SJSA1 (cell line): ENCODE data around the gene DUSP16. TPM values are rescaled to one million over a fixed set of nuclear protein-coding genes. Genes with fewer than 3 reads are reported as not detected.

Source experiments
- DNase-seq, 2 experiments: peaks; one replicate each; pipeline ENCODE4 v3.0.0-alpha.2; 2015 to 2020; ENCODE audit warnings: low spot score in 2 of 2, low read depth in 1 of 2
- H3K27ac ChIP-seq: fragments of 250-450 bp; sonication (Bioruptor Pico); 2 replicates; pipeline ENCODE4 v1.5.1; 2020; ENCODE audit warnings: mild to moderate bottlenecking, moderate library complexity
- H3K27me3 ChIP-seq: fragments of 250-450 bp; sonication (Bioruptor Pico); replicated peaks from 2 replicates; pipeline ENCODE4 v1.5.1; 2020; ENCODE audit warnings: mild to moderate bottlenecking, moderate library complexity
- H3K36me3 ChIP-seq: fragments of 250-450 bp; sonication (Bioruptor Pico); 2 replicates; pipeline ENCODE4 v1.5.1; 2020; ENCODE audit warnings: mild to moderate bottlenecking
- H3K4me1 ChIP-seq: fragments of 250-450 bp; sonication (Bioruptor Pico); replicated peaks from 2 replicates; pipeline ENCODE4 v1.6.1; 2021; ENCODE audit warnings: mild to moderate bottlenecking
- H3K4me3 ChIP-seq: fragments of 250-450 bp; sonication (Bioruptor Pico); 2 replicates; pipeline ENCODE4 v1.5.1; 2020; ENCODE audit warnings: mild to moderate bottlenecking
- H3K9me3 ChIP-seq: fragments of 250-450 bp; sonication (Bioruptor Pico); replicated peaks from 2 replicates; pipeline ENCODE4 v1.5.1; 2020; ENCODE audit warnings: mild to moderate bottlenecking
- total RNA-seq: library from RNA; depleted of rRNA; stranded (reverse); fragments of >200 nt; shearing (Covaris generic); gene quantifications from 2 replicates; pipeline ENCODE4 v1.2.3, GENCODE V29; 2014

Gene DUSP16
- total RNA-seq, 1 experiment from 2014 or later = 12.3 TPM

DNA sequence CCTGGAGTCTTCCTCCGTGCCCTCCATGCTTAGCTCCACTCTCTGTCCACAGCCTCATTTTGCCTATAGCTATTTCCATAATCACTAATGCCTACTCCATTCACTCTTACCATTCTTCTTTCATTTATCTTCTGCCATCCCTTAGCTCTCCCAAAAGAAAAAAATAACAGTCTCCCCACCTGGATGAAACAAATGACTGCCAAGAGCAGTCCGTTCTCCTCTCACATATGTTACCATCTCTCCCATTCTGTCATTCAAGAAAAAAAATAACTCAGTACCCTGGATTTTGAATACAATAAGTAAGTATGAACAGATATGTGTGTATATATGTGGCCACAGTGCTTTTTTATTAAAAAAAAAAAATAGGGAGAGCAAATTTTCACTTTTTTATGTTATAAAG is 13.2 kb downstream of the DUSP16 start:
- no peak for DNase-seq
- H3K4me1 ChIP-seq = no peaks in the 10 kb centered on the region
- no peak overlapping the region for H3K4me3 ChIP-seq
- no peaks in the 10 kb centered on the region for H3K9me3 ChIP-seq
- H3K36me3 ChIP-seq = no peaks in the 10 kb centered on the region
- H3K27me3 ChIP-seq = no peaks in the 10 kb centered on the region
- H3K27ac ChIP-seq = no peak overlapping the region

GRCh38 chr12:12548713-12549112 is 13.9 kb downstream of the DUSP16 start:
- Histone ChIP-seq H3K27me3 (no peaks in the 10 kb centered on the region), H3K9me3 (no peaks in the 10 kb centered on the region), H3K4me1 (no peaks in the 10 kb centered on the region), H3K27ac (no peak overlapping the region), H3K4me3 (no peak overlapping the region), H3K36me3 (0 out of 2 replicates have a peak, but pooled peaks cover 4% of the 10 kb centered on the region)
- DNase-seq = no peak

DNA sequence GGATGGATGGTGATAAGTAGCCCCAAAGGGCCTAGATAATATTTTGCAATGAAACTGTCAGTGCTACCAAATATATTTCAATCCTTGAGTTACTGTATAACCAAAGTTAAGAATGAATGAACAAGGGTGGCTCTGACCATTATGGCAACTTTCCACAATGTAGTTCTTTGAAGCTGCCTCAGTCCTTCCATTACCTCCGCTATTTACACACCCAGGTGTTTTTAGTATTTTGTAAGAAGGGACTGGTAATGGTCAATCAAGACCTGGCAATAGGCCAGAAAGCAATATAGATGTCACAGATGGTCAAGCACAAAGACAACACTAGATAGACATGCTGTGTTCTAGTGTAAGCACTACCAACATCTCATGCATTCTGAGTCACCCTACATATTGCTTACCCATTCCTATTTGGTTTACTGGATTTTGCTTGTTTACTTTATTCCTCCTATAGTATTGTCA is 16.3 kb downstream of the DUSP16 start:
- H3K27me3 ChIP-seq = no peaks in the 10 kb centered on the region
- H3K27ac ChIP-seq = no peak overlapping the region
- DNase-seq = no peak
- no peaks in the 10 kb centered on the region for H3K9me3 ChIP-seq
- H3K4me1 ChIP-seq = no peaks in the 10 kb centered on the region
- H3K36me3 ChIP-seq = 0 out of 2 replicates have a peak, but pooled peaks cover 4% of the 10 kb centered on the region
- H3K4me3 ChIP-seq = no peak overlapping the region

DNA sequence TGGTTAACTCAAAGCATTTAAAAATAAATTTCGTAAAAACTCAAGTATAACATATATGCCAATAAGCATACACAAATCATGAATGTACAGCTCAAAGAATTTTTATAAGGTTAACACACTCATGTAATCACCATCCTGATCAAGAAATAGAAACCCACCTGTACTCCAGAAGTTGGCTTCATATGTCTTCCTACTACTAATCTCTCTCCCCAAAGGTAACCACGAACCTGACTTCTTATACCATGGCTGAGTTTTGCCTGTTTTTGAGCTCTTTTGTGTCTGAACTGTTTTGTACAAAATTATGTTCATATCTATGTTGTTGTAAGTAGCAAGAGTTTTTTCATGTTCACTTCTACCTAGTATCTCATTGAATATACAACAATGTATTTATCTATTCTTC is 18.7 kb downstream of the DUSP16 start:
- H3K36me3 ChIP-seq = 0 out of 2 replicates have a peak, but pooled peaks cover 7% of the 10 kb centered on the region
- peaks cover 3% of the 10 kb centered on the region; the same call in 1 of the 2 replicates for H3K4me1 ChIP-seq
- DNase-seq = no peak
- no peak overlapping the region; the same call in 1 of the 2 replicates for H3K27ac ChIP-seq
- no peak overlapping the region for H3K4me3 ChIP-seq
- no peaks in the 10 kb centered on the region for H3K27me3 ChIP-seq
- no peaks in the 10 kb centered on the region for H3K9me3 ChIP-seq

DNA sequence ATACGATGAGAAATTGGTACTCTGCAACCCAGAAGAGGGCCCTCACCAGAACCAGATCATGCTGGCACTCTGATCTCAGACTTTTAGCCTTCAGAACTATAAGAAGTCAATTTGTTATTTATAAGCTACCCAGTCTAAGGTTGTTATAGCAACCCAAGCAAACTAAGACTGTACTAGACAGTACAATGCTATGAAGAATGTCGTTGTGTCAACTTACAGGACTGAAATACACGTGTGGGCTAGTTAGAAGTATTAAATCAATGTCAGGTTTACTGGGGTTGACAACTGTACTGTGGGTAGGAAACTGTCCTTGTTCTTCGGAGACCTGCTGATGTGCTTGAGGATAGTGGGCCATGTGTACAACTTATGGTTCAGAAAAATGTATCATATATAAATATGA is 19.7 kb downstream of the DUSP16 start:
- H3K27ac ChIP-seq = no peak overlapping the region
- 0 out of 2 replicates have a peak, but pooled peaks cover 7% of the 10 kb centered on the region for H3K36me3 ChIP-seq
- no peaks in the 10 kb centered on the region for H3K9me3 ChIP-seq
- DNase-seq = no peak
- H3K4me3 ChIP-seq = no peak overlapping the region
- peaks cover 3% of the 10 kb centered on the region; the same call in 1 of the 2 replicates for H3K4me1 ChIP-seq
- no peaks in the 10 kb centered on the region for H3K27me3 ChIP-seq

- no peak for DNase-seq
- no peaks in the 10 kb centered on the region for H3K27me3 ChIP-seq
Observed at GRCh38 chr12:12542286-12542685, 20.4 kb downstream of the DUSP16 start.

GRCh38 chr12:12541782-12542181 is 20.9 kb downstream of the DUSP16 start:
- Histone ChIP-seq H3K27ac (no peak overlapping the region), H3K27me3 (no peaks in the 10 kb centered on the region), H3K36me3 (0 out of 2 replicates have a peak, but pooled peaks cover 7% of the 10 kb centered on the region)

More at GRCh38 chr12:12542286-12542685, 20.4 kb downstream of the DUSP16 start:
- Histone ChIP-seq H3K27ac (no peak overlapping the region), H3K4me1 (peaks cover 3% of the 10 kb centered on the region; the same call in 1 of the 2 replicates), H3K4me3 (no peak overlapping the region), H3K36me3 (0 out of 2 replicates have a peak, but pooled peaks cover 7% of the 10 kb centered on the region), H3K9me3 (no peaks in the 10 kb centered on the region)

GRCh38 chr12:12540261-12541013 is 22.2 kb downstream of the DUSP16 start:
- H3K27me3 ChIP-seq = no peaks in the 10 kb centered on the region
- 0 out of 2 replicates have a peak, but pooled peaks cover 7% of the 10 kb centered on the region for H3K36me3 ChIP-seq
- no peak overlapping the region for H3K27ac ChIP-seq
- peaks cover 3% of the 10 kb centered on the region; the same call in 1 of the 2 replicates for H3K4me1 ChIP-seq
- H3K4me3 ChIP-seq = no peak overlapping the region
- no peaks in the 10 kb centered on the region for H3K9me3 ChIP-seq
- DNase-seq = no peak

More at GRCh38 chr12:12541782-12542181, 20.9 kb downstream of the DUSP16 start:
- no peak for DNase-seq
- no peak overlapping the region for H3K4me3 ChIP-seq
- H3K4me1 ChIP-seq = peaks cover 3% of the 10 kb centered on the region; the same call in 1 of the 2 replicates
- no peaks in the 10 kb centered on the region for H3K9me3 ChIP-seq

GRCh38 chr12:12539028-12539810 is 23.4 kb downstream of the DUSP16 start:
- H3K27ac ChIP-seq = no peak overlapping the region
- H3K9me3 ChIP-seq = no peaks in the 10 kb centered on the region
- H3K4me3 ChIP-seq = no peak overlapping the region
- 0 out of 2 replicates have a peak, but pooled peaks cover 6% of the 10 kb centered on the region for H3K36me3 ChIP-seq
- peaks cover 3% of the 10 kb centered on the region; the same call in 1 of the 2 replicates for H3K4me1 ChIP-seq
- H3K27me3 ChIP-seq = no peaks in the 10 kb centered on the region
- DNase-seq = peak in 1 of 2 experiments; percentile 5

- Histone ChIP-seq H3K36me3 (0 out of 2 replicates have a peak, but pooled peaks cover 3% of the 10 kb centered on the region), H3K27me3 (no peaks in the 10 kb centered on the region), H3K9me3 (no peaks in the 10 kb centered on the region), H3K4me3 (no peak overlapping the region), H3K4me1 (peaks cover 3% of the 10 kb centered on the region; the same call in 1 of the 2 replicates), H3K27ac (no peak overlapping the region)
- DNase-seq = no peak
Observed at GRCh38 chr12:12538535-12538934, 24.1 kb downstream of the DUSP16 start.

GRCh38 chr12:12537421-12537820 is 25.2 kb downstream of the DUSP16 start:
- no peaks in the 10 kb centered on the region for H3K27me3 ChIP-seq
- 0 out of 2 replicates have a peak, but pooled peaks cover 3% of the 10 kb centered on the region for H3K36me3 ChIP-seq
- DNase-seq = no peak
- peaks cover 3% of the 10 kb centered on the region; the same call in 1 of the 2 replicates for H3K4me1 ChIP-seq
- no peaks in the 10 kb centered on the region for H3K9me3 ChIP-seq
- no peak overlapping the region for H3K4me3 ChIP-seq
- no peak overlapping the region for H3K27ac ChIP-seq

- H3K4me3 ChIP-seq = no peak overlapping the region
- no peak for DNase-seq
- H3K4me1 ChIP-seq = peaks cover 3% of the 10 kb centered on the region; the same call in 1 of the 2 replicates
- no peaks in the 10 kb centered on the region for H3K36me3 ChIP-seq
- no peaks in the 10 kb centered on the region for H3K9me3 ChIP-seq
- no peaks in the 10 kb centered on the region for H3K27me3 ChIP-seq
- no peak overlapping the region for H3K27ac ChIP-seq
Observed at GRCh38 chr12:12534975-12535374, 27.7 kb downstream of the DUSP16 start.

DNA sequence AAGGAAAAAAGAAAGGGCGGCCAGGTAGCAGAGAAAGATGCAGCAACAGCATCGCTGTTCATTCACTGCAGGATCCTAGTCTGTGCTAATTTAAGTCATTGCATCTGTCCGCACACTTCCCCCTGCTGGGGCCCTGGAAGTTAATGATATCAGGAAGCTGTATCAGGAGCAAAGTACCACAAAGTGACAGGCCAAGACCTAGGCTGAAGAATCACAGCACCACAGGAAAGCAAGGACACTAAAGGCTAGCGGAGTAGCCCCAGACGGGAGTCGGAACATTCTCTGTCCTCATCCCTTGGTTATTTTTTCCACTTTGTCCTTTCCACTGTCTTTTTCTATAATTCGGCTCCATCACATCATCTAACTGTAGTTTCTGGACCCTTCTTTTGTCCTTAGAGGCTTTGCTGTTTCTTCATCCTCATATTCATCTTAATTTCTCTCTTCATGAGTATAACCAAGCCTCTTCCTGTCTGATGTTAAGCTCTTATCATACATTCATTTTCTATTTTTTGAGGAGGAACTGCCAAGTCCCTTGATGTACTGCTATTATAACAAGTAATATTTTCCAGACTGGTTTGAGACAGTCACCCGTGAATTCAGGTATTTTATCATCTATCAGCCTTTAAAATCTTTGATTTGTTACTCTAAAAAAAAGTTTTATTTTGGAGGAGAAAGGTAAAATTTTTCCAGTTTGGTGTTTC is 28.3 kb downstream of the DUSP16 start:
- Histone ChIP-seq H3K27me3 (no peaks in the 10 kb centered on the region), H3K4me1 (0 out of 2 replicates have a peak, but pooled peaks cover under 1% of the 10 kb centered on the region), H3K9me3 (no peaks in the 10 kb centered on the region), H3K36me3 (no peaks in the 10 kb centered on the region), H3K4me3 (no peak overlapping the region), H3K27ac (no peak overlapping the region)
- no peak for DNase-seq
